Suprapubic skin (tissue), 4 donors: ENCODE data around the gene GNAZ. TPM values are rescaled to one million over a fixed set of nuclear protein-coding genes. Genes with fewer than 3 reads are reported as not detected.

ENCODE experiments used
- DNase-seq, 2 donors: peaks; one replicate each; pipeline ENCODE4 v3.0.0-alpha.2; 2019; ENCODE audit warnings: low spot score in 2 of 2
- H3K27ac ChIP-seq: fragments of 200-600 bp; sonication (generic); one replicate; pipeline ENCODE4 v1.5.1; 2019
- H3K27me3 ChIP-seq: fragments of 200-600 bp; sonication (generic); one replicate; pipeline ENCODE4 v1.5.1; 2019
- H3K36me3 ChIP-seq: fragments of 200-600 bp; sonication (generic); one replicate; pipeline ENCODE4 v1.5.1; 2019
- H3K4me1 ChIP-seq: fragments of 200-600 bp; sonication (generic); one replicate; pipeline ENCODE4 v1.5.1; 2019
- H3K4me3 ChIP-seq: fragments of 200-600 bp; sonication (generic); one replicate; pipeline ENCODE4 v1.5.1; 2019; ENCODE audit warnings: mild to moderate bottlenecking
- H3K9me3 ChIP-seq: fragments of 200-600 bp; sonication (generic); one replicate; pipeline ENCODE4 v1.5.1; 2019
- CTCF ChIP-seq, 2 donors: fragments of 200-600 bp in 1 of 2; fragments of 450-650 bp in 1 of 2; sonication (generic) in 1 of 2; IDR thresholded peaks; one replicate each; pipeline ENCODE4 v1.5.1; 2016 to 2019; ENCODE audit warnings: antibody characterized with exemption in 2 of 2, mild to moderate bottlenecking in 1 of 2, moderate library complexity in 1 of 2
- EP300 ChIP-seq: sonication (generic); formaldehyde crosslinking; IDR thresholded peaks from one replicate; pipeline ENCODE4 v1.6.1; 2017; ENCODE audit warnings: antibody characterized with exemption
- POLR2A ChIP-seq, 2 donors: fragments of 450-650 bp; IDR thresholded peaks; one replicate each; pipeline ENCODE4 v1.6.1; 2017; ENCODE audit warnings: antibody characterized with exemption in 2 of 2, mild to moderate bottlenecking in 2 of 2, moderate library complexity in 2 of 2
- POLR2AphosphoS5 ChIP-seq, 3 donors: sonication (generic); formaldehyde crosslinking; IDR thresholded peaks; one replicate each; pipeline ENCODE4 v1.6.1; 2017; ENCODE audit warnings: antibody characterized with exemption in 3 of 3
- WGBS: methylation state at CpG from one replicate; pipeline ENCODE4 v1.1.5; 2018; 5-methylcytosine and 5-hydroxymethylcytosine counted together
- total RNA-seq, 4 donors: library from RNA; depleted of rRNA; stranded (reverse); fragments of >200 nt; gene quantifications; one replicate each; pipeline ENCODE4 v1.1.0, GENCODE V29; 2016

The GNAZ gene
- total RNA-seq, 4 donors from 2014 or later, result 2.1 to 5.8 (median 3.0) TPM

- Histone ChIP-seq H3K27me3 (no peaks in the 10 kb centered on the region), H3K9me3 (no peaks in the 10 kb centered on the region), H3K4me1 (no peaks in the 10 kb centered on the region), H3K27ac (no peak overlapping the region), H3K4me3 (no peak overlapping the region), H3K36me3 (no peaks in the 10 kb centered on the region)
- TF ChIP-seq POLR2A (IDR thresholded peaks at IDR 0.05) (no peak), EP300 (no peak), POLR2AphosphoS5 (IDR thresholded peaks at IDR 0.05) (no peak), CTCF (IDR thresholded peaks at IDR 0.05) (no peak)
- 70% methylated on average over 9 of the region's 9 CpGs for WGBS
- no peak for DNase-seq
These were observed 40.6 kb upstream of the GNAZ start for GRCh38 chr22:23029521-23030228.

GRCh38 chr22:23031381-23031780 is 38.9 kb upstream of the GNAZ start:
- H3K27ac ChIP-seq, result no peak overlapping the region
- no peak for DNase-seq
- TF ChIP-seq POLR2AphosphoS5 (IDR thresholded peaks at IDR 0.05) (no peak), CTCF (IDR thresholded peaks at IDR 0.05) (no peak), EP300 (no peak), POLR2A (IDR thresholded peaks at IDR 0.05) (no peak)
- no peaks in the 10 kb centered on the region for H3K36me3 ChIP-seq
- 62% methylated on average over 4 of the region's 4 CpGs for WGBS
- H3K4me3 ChIP-seq, result no peak overlapping the region
- H3K9me3 ChIP-seq, result no peaks in the 10 kb centered on the region
- no peaks in the 10 kb centered on the region for H3K4me1 ChIP-seq
- H3K27me3 ChIP-seq, result no peaks in the 10 kb centered on the region

GRCh38 chr22:23031786-23032185 is 38.5 kb upstream of the GNAZ start:
- WGBS, result 61% methylated on average over 1 of the region's 1 CpG
- H3K36me3 ChIP-seq, result no peaks in the 10 kb centered on the region
- no peaks in the 10 kb centered on the region for H3K27me3 ChIP-seq
- H3K4me1 ChIP-seq, result no peaks in the 10 kb centered on the region
- TF ChIP-seq POLR2AphosphoS5 (IDR thresholded peaks at IDR 0.05) (no peak), CTCF (IDR thresholded peaks at IDR 0.05) (no peak), POLR2A (IDR thresholded peaks at IDR 0.05) (no peak), EP300 (no peak)
- H3K4me3 ChIP-seq, result no peak overlapping the region
- H3K9me3 ChIP-seq, result no peaks in the 10 kb centered on the region
- no peak for DNase-seq
- no peak overlapping the region for H3K27ac ChIP-seq

GRCh38 chr22:23032658-23033057 is 37.7 kb upstream of the GNAZ start:
- WGBS, result 75% methylated on average over 4 of the region's 4 CpGs
- no peak for DNase-seq

More at GRCh38 chr22:23032658-23033057, 37.7 kb upstream of the GNAZ start:
- H3K4me3 ChIP-seq, result no peak overlapping the region
- H3K27me3 ChIP-seq, result no peaks in the 10 kb centered on the region
- no peaks in the 10 kb centered on the region for H3K9me3 ChIP-seq
- H3K36me3 ChIP-seq, result no peaks in the 10 kb centered on the region
- TF ChIP-seq CTCF (IDR thresholded peaks at IDR 0.05), result no peak
- no peak for TF ChIP-seq EP300
- TF ChIP-seq POLR2AphosphoS5 (IDR thresholded peaks at IDR 0.05), result no peak
- H3K4me1 ChIP-seq, result no peaks in the 10 kb centered on the region
- no peak overlapping the region for H3K27ac ChIP-seq
